ENCODE data around the gene TRIM56.

The TRIM56 gene

GRCh38 chr7:101133621-101134398, 48.5 kb downstream of the TRIM56 start:
- H3K9me3 ChIP-seq (ENCODE audit: insufficient read depth, low read length), result no peaks in the 10 kb centered on the region
- peaks cover 9% of the 10 kb centered on the region; the same call in 1 of the 2 replicates for H3K27me3 ChIP-seq (ENCODE audit: low read depth, low read length)
- H2AFZ ChIP-seq (ENCODE audit: low read depth, low read length), result no peak overlapping the region
- H3K27ac ChIP-seq (ENCODE audit: low read length), result no peak overlapping the region
- peak overlapping the region; percentile 9; the same call in 1 of the 2 replicates for H3K4me3 ChIP-seq (ENCODE audit: low read length)
- no peak overlapping the region for H3K9ac ChIP-seq (ENCODE audit: low read length)
- TF ChIP-seq EZH2phosphoT487 (IDR thresholded peaks at IDR 0.05; ENCODE audit: low read depth) (no peak), CTCF (IDR thresholded peaks at IDR 0.05; ENCODE audit: low read depth, low read length) (no peak)
- H4K20me1 ChIP-seq (ENCODE audit: insufficient read depth, low read length), result no peaks in the 10 kb centered on the region
- no peaks in the 10 kb centered on the region for H3K36me3 ChIP-seq (replicated peaks; ENCODE audit: low read depth, low read length)
- peaks cover 17% of the 10 kb centered on the region for H3K4me1 ChIP-seq (ENCODE audit: low read length)
- no peaks in the 10 kb centered on the region for H3K79me2 ChIP-seq (ENCODE audit: low read length)
- peak overlapping the region; percentile 42 for H3K4me2 ChIP-seq (ENCODE audit: low read length)

- no peaks in the 10 kb centered on the region for H3K9me3 ChIP-seq (ENCODE audit: insufficient read depth, low read length)
- H4K20me1 ChIP-seq (ENCODE audit: insufficient read depth, low read length), result no peaks in the 10 kb centered on the region
- H3K27ac ChIP-seq (ENCODE audit: low read length), result no peak overlapping the region
- H3K9ac ChIP-seq (ENCODE audit: low read length), result no peak overlapping the region
- H3K36me3 ChIP-seq (replicated peaks; ENCODE audit: low read depth, low read length), result no peaks in the 10 kb centered on the region
- peak overlapping the region; percentile 9; the same call in 1 of the 2 replicates for H3K4me3 ChIP-seq (ENCODE audit: low read length)
- H3K4me1 ChIP-seq (ENCODE audit: low read length), result peaks cover 17% of the 10 kb centered on the region
- H2AFZ ChIP-seq (ENCODE audit: low read depth, low read length), result no peak overlapping the region
- peak overlapping the region; percentile 42 for H3K4me2 ChIP-seq (ENCODE audit: low read length)
- H3K27me3 ChIP-seq (ENCODE audit: low read depth, low read length), result peaks cover 9% of the 10 kb centered on the region; the same call in 1 of the 2 replicates
- H3K79me2 ChIP-seq (ENCODE audit: low read length), result no peaks in the 10 kb centered on the region
- TF ChIP-seq CTCF (IDR thresholded peaks at IDR 0.05; ENCODE audit: low read depth, low read length) (no peak), EZH2phosphoT487 (IDR thresholded peaks at IDR 0.05; ENCODE audit: low read depth) (no peak)
Observed at GRCh38 chr7:101134399-101134980, 49.2 kb downstream of the TRIM56 start.

- H2AFZ ChIP-seq (ENCODE audit: low read depth, low read length), result peak overlapping the region; percentile 77
- no peak for TF ChIP-seq CTCF (IDR thresholded peaks at IDR 0.05; ENCODE audit: low read depth, low read length)
- no peaks in the 10 kb centered on the region for H3K79me2 ChIP-seq (ENCODE audit: low read length)
- peak overlapping the region; percentile 67 for H3K9ac ChIP-seq (ENCODE audit: low read length)
- peaks cover 9% of the 10 kb centered on the region; the same call in 1 of the 2 replicates for H3K27me3 ChIP-seq (ENCODE audit: low read depth, low read length)
- H3K36me3 ChIP-seq (replicated peaks; ENCODE audit: low read depth, low read length), result no peaks in the 10 kb centered on the region
- peak overlapping the region; percentile 81 for H3K4me2 ChIP-seq (ENCODE audit: low read length)
- peak overlapping the region; percentile 62; the same call in 1 of the 2 replicates for H3K27ac ChIP-seq (ENCODE audit: low read length)
- H3K9me3 ChIP-seq (ENCODE audit: insufficient read depth, low read length), result no peaks in the 10 kb centered on the region
- peak overlapping the region; percentile 78 for H3K4me3 ChIP-seq (ENCODE audit: low read length)
- H3K4me1 ChIP-seq (ENCODE audit: low read length), result peaks cover 25% of the 10 kb centered on the region
- no peaks in the 10 kb centered on the region for H4K20me1 ChIP-seq (ENCODE audit: insufficient read depth, low read length)
Observed at GRCh38 chr7:101137651-101138212, 52.5 kb downstream of the TRIM56 start.

All from OCI-LY3 (cell line).